Astrocyte of the cerebellum (primary cell): ENCODE measurements around the gene LSP1.

ENCODE experiments used
- DNase-seq: peaks from one replicate; pipeline ENCODE4 v3.0.0-alpha.2; 2011; ENCODE audit warnings: low read depth
- H3K4me3 ChIP-seq: 2 replicates; pipeline ENCODE4 v1.5.1; 2011; ENCODE audit warnings: mild to moderate bottlenecking, low read depth, low read length, moderate library complexity
- CTCF ChIP-seq: IDR thresholded peaks from 2 replicates; pipeline ENCODE4 v1.5.1; 2012; ENCODE audit warnings: low read length, low read depth, moderate library complexity, mild to moderate bottlenecking; ENCODE audit errors: missing control alignments
- in situ Hi-C: cut with HindIII; loops from 2 replicates; pipeline ENCODE4 v1.10.0; 2017; ENCODE audit warnings: low sequenced_read_pairs

LSP1 gene

GRCh38 chr11:1868636-1869291, 15.9 kb downstream of the LSP1 start:
- no peak overlapping the region for H3K4me3 ChIP-seq
- in situ Hi-C loops, result no loop called here
- TF ChIP-seq CTCF, result no peak
- no peak for DNase-seq

- H3K4me3 ChIP-seq, result no peak overlapping the region
- in situ Hi-C loops, result no loop called here
- TF ChIP-seq CTCF, result peak; percentile 39
- DNase-seq, result no peak
These were observed 16.8 kb downstream of the LSP1 start for GRCh38 chr11:1869427-1870325.

GRCh38 chr11:1870326-1870696, 17.4 kb downstream of the LSP1 start:
- no peak for DNase-seq
- TF ChIP-seq CTCF, result no peak
- in situ Hi-C loops, result no loop called here
- no peak overlapping the region for H3K4me3 ChIP-seq

- DNase-seq, result no peak
- H3K4me3 ChIP-seq, result no peak overlapping the region
- no peak for TF ChIP-seq CTCF
- in situ Hi-C loops, result no loop called here
These were observed 18.0 kb downstream of the LSP1 start for GRCh38 chr11:1870721-1871466.

DNA sequence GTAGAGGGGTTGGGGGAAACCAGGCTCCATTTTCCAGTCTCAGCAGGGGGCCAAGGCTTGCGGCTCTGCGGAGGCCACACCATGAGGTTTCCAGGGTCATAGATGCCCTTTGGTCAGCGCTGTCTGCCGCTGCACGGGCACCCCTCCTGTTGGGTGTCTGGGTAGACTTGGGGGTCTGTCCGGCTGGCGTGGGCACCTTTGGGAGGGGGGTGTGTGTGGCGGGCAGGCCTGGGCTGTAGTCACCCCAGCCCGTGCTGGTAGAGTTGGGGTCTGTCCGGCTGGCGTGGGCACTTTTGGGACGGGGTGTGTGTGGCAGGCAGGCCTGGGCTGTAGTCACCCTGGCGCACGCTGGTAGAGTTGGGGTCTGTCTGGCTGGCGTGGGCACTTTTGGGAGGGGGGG, 18.6 kb downstream of the LSP1 start:
- in situ Hi-C loops, result no loop called here
- H3K4me3 ChIP-seq, result no peak overlapping the region
- no peak for DNase-seq
- TF ChIP-seq CTCF, result no peak

DNA sequence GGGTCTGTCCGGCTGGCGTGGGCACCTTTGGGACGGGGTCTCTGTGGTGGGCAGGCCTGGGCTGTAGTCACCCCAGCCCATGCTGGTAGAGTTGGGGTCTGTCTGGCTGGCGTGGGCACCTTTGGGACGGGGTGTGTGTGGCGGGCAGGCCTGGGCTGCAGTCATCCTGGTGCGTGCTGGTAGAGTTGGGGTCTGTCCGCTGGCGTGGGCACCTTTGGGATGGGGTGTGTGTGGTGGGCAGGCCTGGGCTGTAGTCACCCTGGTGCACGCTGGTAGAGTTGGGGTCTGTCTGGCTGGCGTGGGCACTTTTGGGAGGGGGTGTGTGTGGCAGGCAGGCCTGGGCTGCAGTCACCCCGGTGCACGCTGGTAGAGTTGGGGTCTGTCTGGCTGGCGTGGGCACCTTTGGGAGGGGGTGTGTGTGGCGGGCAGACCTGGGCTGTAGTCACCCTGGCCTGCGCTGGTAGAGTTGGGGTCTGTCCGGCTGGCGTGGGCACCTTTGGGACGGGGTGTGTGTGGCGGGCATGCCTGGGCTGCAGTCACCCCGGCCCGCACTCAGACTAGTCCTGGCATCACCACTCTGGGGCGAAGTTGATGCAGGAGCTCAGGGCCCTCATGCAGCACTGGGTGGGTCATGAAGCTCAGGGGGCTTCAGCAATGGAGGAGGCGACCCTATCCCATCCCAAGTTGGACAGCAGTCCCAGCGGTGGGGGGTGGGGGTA, 19.5 kb downstream of the LSP1 start:
- in situ Hi-C loops, result no loop called here
- no peak for DNase-seq
- TF ChIP-seq CTCF, result no peak
- no peak overlapping the region for H3K4me3 ChIP-seq
